ENCODE results near the gene CDC23.

Gene CDC23

GRCh38 chr5:138141734-138142133 lies 71.4 kb downstream of the CDC23 start:
- no peak for DNase-seq (ENCODE audit: low spot score)

GRCh38 chr5:138140268-138140667 lies 72.9 kb downstream of the CDC23 start:
- DNase-seq (ENCODE audit: low spot score), result no peak

GRCh38 chr5:138139781-138140090 lies 73.4 kb downstream of the CDC23 start:
- DNase-seq (ENCODE audit: low spot score), result no peak

- peak; percentile 67 for DNase-seq (ENCODE audit: low spot score)
Measured at GRCh38 chr5:138138949-138139780, 74.0 kb downstream of the CDC23 start, which contains the start of gene NME5. NME5 (minus strand) TSS chr5:138139428; CDS start chr5:138138780, 648 bp downstream.

Measured in putamen (tissue), 1 donor.